Sigmoid colon (tissue), 3 donors: ENCODE results near the gene ZFYVE28.

Source experiments
- POLR2A ChIP-seq, 2 donors: fragments of 450-650 bp; IDR thresholded peaks; one replicate each; pipeline ENCODE4 v1.6.1; 2016; ENCODE audit warnings: antibody characterized with exemption in 2 of 2, mild to moderate bottlenecking in 2 of 2, moderate library complexity in 2 of 2
- TF ChIP-seq, protein P1 (sequence below), 4 experiments: fragments of 450-650 bp in 3 of 4; fragments of 200-600 bp in 1 of 4; IDR thresholded peaks; one replicate each; pipeline ENCODE4 v1.5.1; 2016 to 2019; ENCODE audit warnings: antibody characterized with exemption in 4 of 4, mild to moderate bottlenecking in 3 of 4, moderate library complexity in 2 of 4

DNA sequence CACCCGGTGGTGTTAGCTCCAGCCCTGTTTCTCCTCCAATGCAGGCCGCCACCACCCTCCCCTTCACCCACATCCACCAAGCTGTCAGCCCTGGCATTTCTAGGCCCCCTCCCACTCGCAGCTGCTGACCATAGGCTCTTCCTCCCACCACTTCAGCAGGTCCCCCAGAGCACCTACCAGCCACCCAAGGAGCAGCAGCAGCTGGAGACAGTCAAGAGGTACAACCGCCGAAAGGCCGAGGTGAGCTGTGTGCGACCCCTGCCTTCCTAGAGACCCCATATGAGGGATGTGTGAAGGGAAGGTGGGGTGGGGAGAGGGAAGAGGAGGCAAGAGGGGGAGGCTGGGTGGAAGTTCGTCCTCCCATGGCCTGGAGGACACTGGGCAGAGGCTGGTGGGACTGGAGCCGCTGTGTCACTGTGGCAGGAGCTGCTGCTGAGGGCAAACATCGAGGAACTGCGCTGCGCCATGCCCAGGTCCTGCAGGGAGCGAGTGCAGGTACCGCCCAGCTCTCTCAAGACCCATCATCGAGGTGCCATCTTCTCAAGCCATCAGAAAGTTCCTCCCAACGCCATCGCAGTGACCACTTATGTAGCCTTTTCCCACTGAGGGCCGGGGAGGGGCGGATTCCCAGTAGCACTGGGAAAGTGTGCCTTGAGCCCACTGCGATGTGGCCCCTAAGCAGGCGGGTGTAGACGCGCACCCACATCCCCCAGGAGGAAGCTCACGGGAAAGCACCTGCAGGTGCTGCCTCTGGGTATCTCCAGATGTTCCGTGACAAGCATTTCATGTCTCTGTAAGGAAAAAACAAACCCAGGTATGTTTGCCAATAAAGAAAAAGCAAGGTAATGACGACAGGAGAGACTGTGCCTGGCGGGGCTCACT, 31.3 kb upstream of the ZFYVE28 start:
- TF ChIP-seq, protein P1, sequence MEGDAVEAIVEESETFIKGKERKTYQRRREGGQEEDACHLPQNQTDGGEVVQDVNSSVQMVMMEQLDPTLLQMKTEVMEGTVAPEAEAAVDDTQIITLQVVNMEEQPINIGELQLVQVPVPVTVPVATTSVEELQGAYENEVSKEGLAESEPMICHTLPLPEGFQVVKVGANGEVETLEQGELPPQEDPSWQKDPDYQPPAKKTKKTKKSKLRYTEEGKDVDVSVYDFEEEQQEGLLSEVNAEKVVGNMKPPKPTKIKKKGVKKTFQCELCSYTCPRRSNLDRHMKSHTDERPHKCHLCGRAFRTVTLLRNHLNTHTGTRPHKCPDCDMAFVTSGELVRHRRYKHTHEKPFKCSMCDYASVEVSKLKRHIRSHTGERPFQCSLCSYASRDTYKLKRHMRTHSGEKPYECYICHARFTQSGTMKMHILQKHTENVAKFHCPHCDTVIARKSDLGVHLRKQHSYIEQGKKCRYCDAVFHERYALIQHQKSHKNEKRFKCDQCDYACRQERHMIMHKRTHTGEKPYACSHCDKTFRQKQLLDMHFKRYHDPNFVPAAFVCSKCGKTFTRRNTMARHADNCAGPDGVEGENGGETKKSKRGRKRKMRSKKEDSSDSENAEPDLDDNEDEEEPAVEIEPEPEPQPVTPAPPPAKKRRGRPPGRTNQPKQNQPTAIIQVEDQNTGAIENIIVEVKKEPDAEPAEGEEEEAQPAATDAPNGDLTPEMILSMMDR (IDR thresholded peaks at IDR 0.05) = no peak
- TF ChIP-seq POLR2A (IDR thresholded peaks at IDR 0.05) = no peak
